Activated naive CD8-positive, alpha-beta T cell (primary cell): Measurements from ENCODE around the gene GADL1.

ENCODE experiments used
- H3K27ac Mint-ChIP-seq: one replicate; pipeline ENCODE4 v1.8.0; 2021; ENCODE audit warnings: mixed read lengths
- H3K27me3 Mint-ChIP-seq: one replicate; pipeline ENCODE4 v1.8.0; 2021; ENCODE audit warnings: mixed read lengths
- H3K36me3 Mint-ChIP-seq: one replicate; pipeline ENCODE4 v1.8.0; 2021; ENCODE audit warnings: mixed read lengths
- H3K4me1 Mint-ChIP-seq: one replicate; pipeline ENCODE4 v1.8.0; 2021; ENCODE audit warnings: low read depth, mixed read lengths
- H3K4me3 Mint-ChIP-seq: one replicate; pipeline ENCODE4 v1.8.0; 2021; ENCODE audit warnings: mild to moderate bottlenecking, mixed read lengths
- H3K9me3 Mint-ChIP-seq: one replicate; pipeline ENCODE4 v1.8.0; 2021; ENCODE audit warnings: low read depth, mixed read lengths

Gene GADL1

DNA sequence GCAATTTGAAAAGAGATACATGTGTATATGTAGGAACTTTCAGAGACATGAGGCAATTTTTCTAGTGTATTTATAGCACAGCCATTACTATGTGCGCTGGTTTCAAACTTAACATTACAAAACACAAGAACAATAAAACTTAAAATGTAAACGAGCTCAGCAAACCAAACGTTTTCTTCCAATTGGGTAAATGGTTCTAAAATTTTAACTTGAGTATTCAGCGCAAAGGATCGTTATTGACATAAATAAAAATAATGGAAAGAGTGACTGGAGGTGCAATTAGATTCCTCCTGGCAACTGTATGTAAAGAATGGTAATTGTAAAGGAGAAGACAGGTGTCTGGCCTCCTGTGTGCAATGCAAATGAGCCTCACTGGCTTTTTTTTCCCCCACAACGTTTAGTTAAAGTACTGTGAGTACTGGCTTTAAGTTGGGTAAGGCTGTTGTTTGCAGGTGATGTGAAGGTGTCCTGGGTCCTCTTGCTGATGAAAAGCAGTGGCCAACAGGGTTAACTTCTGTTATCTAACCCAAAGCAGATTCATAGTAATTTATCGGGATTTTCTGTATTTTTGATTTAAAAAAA lies 14.1 kb upstream of the GADL1 start:
- Mint-ChIP-seq H3K36me3 (no peaks in the 10 kb centered on the region), H3K9me3 (no peaks in the 10 kb centered on the region), H3K27ac (no peak overlapping the region), H3K27me3 (peaks cover 2% of the 10 kb centered on the region), H3K4me1 (no peaks in the 10 kb centered on the region), H3K4me3 (no peak overlapping the region)

DNA sequence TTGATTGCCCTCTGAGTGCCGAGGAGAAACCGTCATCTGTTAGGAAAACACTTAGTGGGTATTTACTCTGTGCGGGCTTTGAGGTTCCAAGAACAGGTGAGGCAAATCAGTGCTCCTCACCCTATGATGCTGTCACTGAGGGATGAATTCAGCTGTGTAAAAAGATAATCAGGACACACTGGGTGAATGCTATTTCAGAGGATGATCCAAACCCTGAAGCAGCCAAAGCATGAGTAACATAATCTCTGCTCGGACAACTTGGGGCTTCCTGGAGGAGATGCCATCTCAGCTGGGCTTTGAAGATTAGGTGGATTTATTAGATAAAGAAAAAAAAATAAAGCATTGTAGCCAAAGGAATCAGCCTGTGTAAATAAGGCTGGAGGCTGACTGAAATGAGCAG lies 10.5 kb upstream of the GADL1 start:
- Mint-ChIP-seq H3K9me3 (no peaks in the 10 kb centered on the region), H3K27me3 (no peaks in the 10 kb centered on the region), H3K27ac (no peak overlapping the region), H3K4me1 (no peaks in the 10 kb centered on the region), H3K4me3 (no peak overlapping the region), H3K36me3 (no peaks in the 10 kb centered on the region)

DNA sequence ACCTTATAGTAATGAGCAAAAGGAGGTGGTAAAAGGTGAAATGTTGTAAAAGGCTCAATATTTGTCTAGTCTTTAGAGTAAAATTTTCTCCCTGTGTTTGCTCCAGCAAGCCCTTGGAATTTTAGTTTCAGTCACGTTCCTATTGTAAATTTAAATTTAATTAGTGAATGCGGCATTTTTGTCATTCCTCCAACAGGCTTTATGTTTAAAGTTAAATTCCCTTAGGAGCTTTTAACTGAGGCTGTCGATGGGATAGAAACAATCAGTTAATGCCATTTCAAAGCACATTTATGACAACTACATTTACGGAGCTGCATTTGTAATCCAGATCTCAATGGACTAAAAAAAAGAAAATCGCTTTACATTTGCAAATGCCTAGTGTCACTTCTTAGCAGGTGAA lies 868 bp upstream of the GADL1 start:
- no peak overlapping the region for H3K27ac Mint-ChIP-seq
- no peaks in the 10 kb centered on the region for H3K36me3 Mint-ChIP-seq
- H3K9me3 Mint-ChIP-seq = no peaks in the 10 kb centered on the region
- peaks cover 14% of the 10 kb centered on the region for H3K4me1 Mint-ChIP-seq
- H3K27me3 Mint-ChIP-seq = peaks cover 14% of the 10 kb centered on the region
- peak overlapping the region; percentile 35 for H3K4me3 Mint-ChIP-seq

DNA sequence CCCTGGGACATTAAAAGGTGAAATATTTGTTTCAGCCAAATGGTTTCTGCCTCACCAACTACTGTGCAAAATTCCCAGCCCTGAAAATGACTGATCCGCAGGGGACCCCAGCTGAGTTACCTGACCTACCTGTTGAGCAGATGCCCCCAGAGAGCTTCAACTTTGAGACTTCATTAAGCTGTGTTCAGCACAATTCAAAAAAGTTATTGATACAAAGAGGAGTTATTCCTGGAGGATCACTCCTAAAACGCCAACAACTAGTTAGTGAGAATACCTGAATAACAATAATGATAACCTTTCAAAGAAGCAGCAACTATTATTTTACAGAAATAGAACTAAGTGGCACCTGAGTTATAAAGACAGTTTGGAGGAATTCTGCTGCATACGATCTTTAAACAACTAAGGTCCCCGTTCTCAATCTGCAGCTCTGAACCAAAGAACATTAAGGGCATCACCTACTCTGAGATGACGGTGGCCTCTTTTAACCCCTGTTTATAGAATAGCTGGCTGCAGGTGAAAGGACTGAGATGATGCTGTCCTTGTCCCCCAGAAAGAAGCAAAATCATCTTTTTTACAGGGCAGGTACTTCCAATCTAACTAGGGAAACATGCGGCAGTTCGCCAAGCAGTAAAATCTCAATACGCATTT lies 659 bp downstream of the GADL1 start:
- Mint-ChIP-seq H3K36me3 (peaks cover 3% of the 10 kb centered on the region), H3K27ac (no peak overlapping the region), H3K4me3 (peak overlapping the region; percentile 76), H3K4me1 (peaks cover 17% of the 10 kb centered on the region), H3K9me3 (no peaks in the 10 kb centered on the region), H3K27me3 (peaks cover 20% of the 10 kb centered on the region)

DNA sequence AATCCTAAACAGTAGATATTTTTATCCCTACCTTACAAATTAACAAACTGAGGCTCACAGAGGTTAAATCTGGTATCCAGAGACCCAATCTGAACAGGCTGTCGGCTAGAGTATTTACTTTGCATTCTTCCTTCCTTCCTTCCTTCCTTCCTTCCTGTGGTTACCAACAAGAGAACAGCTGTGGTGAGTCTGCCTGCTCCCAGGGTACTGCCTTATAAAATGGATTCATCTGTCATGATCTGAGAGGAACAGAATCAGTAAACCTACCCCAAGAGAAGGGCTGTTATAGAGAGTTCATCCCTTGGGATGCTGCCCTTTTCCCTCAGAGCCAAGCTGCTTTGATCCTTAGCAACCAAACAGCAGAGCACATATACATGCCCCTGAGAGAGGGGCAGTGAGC lies 3.6 kb downstream of the GADL1 start:
- Mint-ChIP-seq H3K4me1 (peaks cover 17% of the 10 kb centered on the region), H3K36me3 (peaks cover 8% of the 10 kb centered on the region), H3K27ac (no peak overlapping the region), H3K9me3 (peaks cover 6% of the 10 kb centered on the region), H3K4me3 (no peak overlapping the region), H3K27me3 (peaks cover 37% of the 10 kb centered on the region)

DNA sequence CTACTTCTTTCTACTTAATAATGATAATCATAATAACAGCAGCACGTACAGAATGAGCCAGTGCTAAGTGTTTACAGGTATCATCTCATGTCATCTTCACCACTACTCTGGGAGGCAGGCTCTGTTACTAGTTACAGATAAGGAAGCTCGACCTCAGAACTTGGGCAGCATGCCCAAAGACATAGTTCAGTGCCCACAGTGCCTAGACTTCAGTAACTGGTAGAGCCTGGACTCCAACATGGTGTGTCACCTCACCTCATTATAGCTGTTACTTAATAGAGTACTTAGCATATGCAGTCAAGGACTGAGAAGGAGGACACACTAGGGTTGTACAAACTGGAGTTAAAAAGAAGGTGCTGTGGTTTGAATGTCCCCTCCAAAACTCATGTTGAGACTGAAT lies 7.6 kb downstream of the GADL1 start:
- peaks cover 14% of the 10 kb centered on the region for H3K4me1 Mint-ChIP-seq
- H3K9me3 Mint-ChIP-seq = peaks cover 6% of the 10 kb centered on the region
- peaks cover 33% of the 10 kb centered on the region for H3K27me3 Mint-ChIP-seq
- no peak overlapping the region for H3K27ac Mint-ChIP-seq
- no peak overlapping the region for H3K4me3 Mint-ChIP-seq
- peaks cover 15% of the 10 kb centered on the region for H3K36me3 Mint-ChIP-seq

DNA sequence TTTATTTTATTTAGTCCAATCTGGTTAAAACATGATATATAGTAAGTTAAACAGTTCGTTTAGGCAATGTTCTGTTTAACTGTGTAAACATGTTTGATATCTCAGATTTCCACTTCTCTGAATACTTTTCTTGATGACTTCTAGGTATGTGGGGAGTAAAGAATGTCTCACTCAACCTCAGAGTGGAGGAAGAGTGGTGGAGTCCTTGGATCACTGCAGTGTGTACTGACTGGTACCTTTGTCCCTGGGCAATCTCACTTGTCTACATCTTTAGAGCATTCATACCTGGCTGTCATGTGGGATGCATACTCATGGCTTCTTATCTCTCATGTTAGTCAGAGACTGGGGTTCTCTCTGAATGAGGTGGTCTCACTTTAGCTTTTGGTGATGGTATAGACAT lies 15.6 kb downstream of the GADL1 start:
- Mint-ChIP-seq H3K27me3 (peaks cover 2% of the 10 kb centered on the region), H3K4me3 (no peak overlapping the region), H3K27ac (no peak overlapping the region), H3K36me3 (peaks cover 7% of the 10 kb centered on the region), H3K9me3 (peaks cover 5% of the 10 kb centered on the region), H3K4me1 (no peaks in the 10 kb centered on the region)

DNA sequence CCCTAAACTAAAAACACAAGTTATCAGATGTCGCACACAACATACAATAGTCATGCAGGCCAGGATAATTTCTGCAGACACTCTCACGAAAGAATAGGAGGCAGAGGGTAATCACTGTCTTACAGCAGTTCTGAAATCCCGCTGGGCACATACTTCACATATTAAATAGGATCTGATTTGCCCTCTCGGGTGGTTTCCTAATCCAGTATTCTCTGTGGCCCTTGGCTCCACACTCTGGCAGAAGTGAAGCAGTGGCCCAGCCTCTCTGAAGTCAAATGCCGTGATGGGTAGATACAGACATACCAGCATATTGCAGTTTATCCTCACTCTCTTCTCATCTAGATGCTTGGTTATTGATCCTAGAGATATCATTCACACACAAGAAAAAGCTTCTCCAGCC lies 19.0 kb downstream of the GADL1 start:
- H3K9me3 Mint-ChIP-seq = peaks cover 5% of the 10 kb centered on the region
- H3K36me3 Mint-ChIP-seq = peaks cover 2% of the 10 kb centered on the region
- H3K27ac Mint-ChIP-seq = no peak overlapping the region
- H3K27me3 Mint-ChIP-seq = no peaks in the 10 kb centered on the region
- no peaks in the 10 kb centered on the region for H3K4me1 Mint-ChIP-seq
- no peak overlapping the region for H3K4me3 Mint-ChIP-seq

DNA sequence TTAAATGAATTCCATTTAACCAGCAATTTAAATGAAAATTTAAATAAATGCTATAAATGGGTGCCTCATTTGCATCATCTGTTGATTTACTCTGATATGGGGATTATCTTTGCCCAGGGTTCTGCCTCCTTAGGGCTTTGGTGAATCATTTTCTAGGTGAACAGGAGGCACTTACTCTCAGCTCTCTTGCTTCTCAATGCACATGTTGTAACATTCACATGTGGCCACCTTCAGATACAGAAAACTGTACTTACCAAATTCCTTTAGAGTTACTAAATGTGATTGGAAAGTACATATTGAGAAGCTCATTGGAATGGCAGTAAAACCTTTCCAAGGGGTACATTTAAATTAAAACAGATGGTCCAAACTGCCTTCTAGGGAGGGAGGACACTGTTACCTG lies 20.8 kb downstream of the GADL1 start:
- Mint-ChIP-seq H3K4me1 (no peaks in the 10 kb centered on the region), H3K4me3 (no peak overlapping the region), H3K36me3 (no peaks in the 10 kb centered on the region), H3K27me3 (no peaks in the 10 kb centered on the region), H3K27ac (no peak overlapping the region), H3K9me3 (no peaks in the 10 kb centered on the region)

DNA sequence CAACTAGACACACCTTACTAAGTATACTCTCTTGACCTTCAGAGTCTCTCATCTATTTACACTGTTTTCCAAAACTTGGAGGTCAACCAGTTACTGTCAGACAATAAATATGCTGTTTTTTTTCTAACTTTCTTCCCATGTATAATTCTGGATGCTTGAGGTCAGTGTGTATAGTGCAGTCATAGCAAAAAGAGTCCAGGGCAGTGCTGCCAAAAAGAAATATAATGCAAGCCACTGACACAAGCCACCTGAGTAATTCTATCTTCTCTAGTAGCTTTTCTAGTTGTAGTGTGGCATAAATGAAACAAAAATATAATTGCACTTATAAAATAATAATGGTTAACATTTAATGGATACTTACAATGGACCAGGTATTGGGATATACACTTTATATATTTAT lies 21.6 kb downstream of the GADL1 start:
- no peak overlapping the region for H3K4me3 Mint-ChIP-seq
- no peaks in the 10 kb centered on the region for H3K9me3 Mint-ChIP-seq
- no peak overlapping the region for H3K27ac Mint-ChIP-seq
- H3K36me3 Mint-ChIP-seq = no peaks in the 10 kb centered on the region
- no peaks in the 10 kb centered on the region for H3K27me3 Mint-ChIP-seq
- H3K4me1 Mint-ChIP-seq = no peaks in the 10 kb centered on the region

DNA sequence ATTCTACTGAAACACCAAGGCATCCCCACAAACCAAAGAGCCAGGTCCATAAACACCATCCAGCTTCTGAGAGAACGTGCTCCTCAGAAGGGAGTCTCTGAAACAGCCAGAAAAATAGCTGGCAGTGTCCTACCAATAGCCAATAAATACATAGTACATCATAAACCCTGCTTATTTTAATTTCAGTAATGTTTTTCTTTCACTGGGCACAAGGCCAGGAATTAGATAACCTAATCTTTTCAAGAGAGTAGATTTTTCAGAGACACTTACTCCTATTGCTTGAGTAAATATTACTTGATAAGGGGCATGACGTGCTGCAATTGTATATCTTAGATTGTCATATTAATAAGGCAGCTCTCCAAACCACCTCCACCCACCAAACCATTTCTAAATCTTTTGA lies 22.7 kb downstream of the GADL1 start:
- H3K4me1 Mint-ChIP-seq = no peaks in the 10 kb centered on the region
- H3K9me3 Mint-ChIP-seq = no peaks in the 10 kb centered on the region
- no peak overlapping the region for H3K4me3 Mint-ChIP-seq
- H3K27me3 Mint-ChIP-seq = no peaks in the 10 kb centered on the region
- H3K27ac Mint-ChIP-seq = no peak overlapping the region
- no peaks in the 10 kb centered on the region for H3K36me3 Mint-ChIP-seq

DNA sequence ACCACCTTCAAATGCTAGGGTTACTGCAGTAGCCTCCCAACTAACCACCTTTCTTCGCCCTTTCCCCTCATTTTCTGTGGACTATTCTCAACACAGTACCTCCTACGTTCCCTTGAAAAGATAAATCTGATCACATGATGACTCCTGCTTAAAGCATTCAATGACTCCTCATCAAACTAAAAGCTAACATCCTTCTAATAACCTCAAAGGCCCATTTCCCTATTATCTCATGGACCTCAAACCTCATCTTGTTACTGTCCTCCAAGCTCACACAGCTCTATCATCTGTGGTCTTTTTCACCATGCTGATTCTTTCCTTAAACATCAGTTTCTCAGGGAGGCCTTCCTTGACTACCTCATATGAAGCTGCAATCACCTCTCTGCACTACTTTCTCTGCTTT lies 29.6 kb downstream of the GADL1 start:
- Mint-ChIP-seq H3K36me3 (no peaks in the 10 kb centered on the region), H3K27ac (no peak overlapping the region), H3K4me3 (no peak overlapping the region), H3K27me3 (no peaks in the 10 kb centered on the region), H3K4me1 (no peaks in the 10 kb centered on the region), H3K9me3 (no peaks in the 10 kb centered on the region)

DNA sequence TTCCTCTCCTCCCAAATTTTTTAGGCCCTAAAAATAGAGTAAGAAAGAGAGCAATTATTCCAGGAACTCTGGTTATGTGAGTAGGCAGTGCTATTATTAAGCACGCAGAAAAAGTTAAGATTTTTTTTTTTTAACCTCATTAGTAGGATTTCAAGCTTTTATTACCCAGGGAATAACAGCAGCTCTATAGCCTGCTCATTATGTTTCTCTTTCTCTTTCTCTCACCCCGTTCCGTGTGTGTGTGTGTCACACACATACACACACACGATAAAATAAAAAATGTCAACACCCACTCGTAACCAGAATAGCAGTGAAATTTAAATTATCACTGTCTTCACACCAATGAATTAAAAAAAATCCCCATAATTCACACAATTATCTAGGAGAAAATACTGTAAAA lies 30.3 kb downstream of the GADL1 start:
- H3K27ac Mint-ChIP-seq = no peak overlapping the region
- no peak overlapping the region for H3K4me3 Mint-ChIP-seq
- no peaks in the 10 kb centered on the region for H3K4me1 Mint-ChIP-seq
- H3K9me3 Mint-ChIP-seq = no peaks in the 10 kb centered on the region
- H3K36me3 Mint-ChIP-seq = no peaks in the 10 kb centered on the region
- no peaks in the 10 kb centered on the region for H3K27me3 Mint-ChIP-seq

DNA sequence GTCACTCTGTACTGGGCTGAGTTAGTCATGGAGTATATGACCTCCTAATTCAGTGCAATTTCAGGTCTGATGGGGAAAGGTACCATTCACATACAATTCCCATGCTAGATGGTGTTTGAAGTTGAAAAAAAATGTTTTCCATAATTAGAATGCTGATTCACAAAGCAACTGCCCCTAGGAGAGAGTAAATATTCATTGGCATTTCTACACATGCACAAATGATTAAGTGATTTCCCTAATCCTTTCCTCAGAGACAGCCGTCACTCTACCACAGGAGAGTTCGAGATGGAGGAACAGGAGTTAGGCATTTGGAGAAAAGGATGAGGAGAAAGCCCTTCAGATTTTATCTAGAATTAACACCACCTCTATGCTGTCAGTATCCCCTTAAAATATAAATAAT lies 32.5 kb downstream of the GADL1 start:
- Mint-ChIP-seq H3K4me3 (no peak overlapping the region), H3K27me3 (no peaks in the 10 kb centered on the region), H3K4me1 (no peaks in the 10 kb centered on the region), H3K36me3 (no peaks in the 10 kb centered on the region), H3K9me3 (no peaks in the 10 kb centered on the region), H3K27ac (no peak overlapping the region)

DNA sequence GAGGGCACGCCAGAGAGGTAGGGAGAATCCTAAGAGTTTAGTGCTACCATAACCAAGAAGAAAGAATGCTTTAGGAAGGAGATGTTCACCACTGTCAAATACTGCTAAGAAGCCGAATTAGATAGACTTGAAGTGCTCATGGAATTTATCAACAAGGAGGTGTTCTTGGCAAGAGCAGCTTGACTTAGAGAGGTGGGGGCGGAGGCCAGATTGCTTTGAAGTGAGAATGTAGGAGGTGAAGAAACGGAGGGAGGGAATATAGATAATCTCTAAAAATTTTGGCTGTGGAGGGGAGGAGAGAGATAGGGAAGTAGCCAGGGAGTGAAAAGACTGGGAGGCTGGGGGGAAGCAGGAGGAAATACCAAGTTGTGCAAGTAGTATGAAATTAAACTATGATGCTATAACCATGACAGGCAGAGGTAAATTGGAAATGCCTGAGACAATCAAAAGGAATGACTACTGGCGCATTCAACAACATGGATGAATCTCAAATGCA lies 35.5 kb downstream of the GADL1 start:
- H3K36me3 Mint-ChIP-seq = no peaks in the 10 kb centered on the region
- H3K4me1 Mint-ChIP-seq = no peaks in the 10 kb centered on the region
- no peak overlapping the region for H3K4me3 Mint-ChIP-seq
- H3K27me3 Mint-ChIP-seq = no peaks in the 10 kb centered on the region
- no peak overlapping the region for H3K27ac Mint-ChIP-seq
- H3K9me3 Mint-ChIP-seq = no peaks in the 10 kb centered on the region
